Activated CD8-positive, alpha-beta memory T cell treated with anti-CD3 and anti-CD28 coated beads, Interleukin-2, amount 10 ng/mL, durations not matched to agents 7 days and 5 days (primary cell): ENCODE data around the gene SP110. TPM values are rescaled to one million over a fixed set of nuclear protein-coding genes. Genes with fewer than 3 reads are reported as not detected.
A peak's percentile ranks its signal among the peaks of the same experiment; 100 is the strongest.

Source experiments
- ATAC-seq: fragments of 150-1000 bp; cut with Tn5 transposase; one replicate; pipeline ENCODE4 v1.10.0; 2021; ENCODE audit warnings: moderate library complexity
- CTCF ChIA-PET: fragments of 350-600 bp; sonication (Branson Sonifier 250); formaldehyde crosslinking; loops from one replicate; lab custom pipeline; 2021; ENCODE audit warnings: antibody characterized with exemption; lab: Charles Lee
- DNase-seq: peaks from one replicate; pipeline ENCODE4 v3.0.0-alpha.2; 2020
- H3K27ac Mint-ChIP-seq: one replicate; pipeline ENCODE4 v1.8.0; 2021; ENCODE audit warnings: mild to moderate bottlenecking, mixed read lengths
- H3K27me3 Mint-ChIP-seq: one replicate; pipeline ENCODE4 v1.8.0; 2021; ENCODE audit warnings: mixed read lengths
- H3K36me3 Mint-ChIP-seq: one replicate; pipeline ENCODE4 v1.8.0; 2021; ENCODE audit warnings: mild to moderate bottlenecking, mixed read lengths
- H3K4me1 Mint-ChIP-seq: one replicate; pipeline ENCODE4 v1.8.0; 2021; ENCODE audit warnings: mixed read lengths
- H3K4me3 Mint-ChIP-seq: one replicate; pipeline ENCODE4 v1.8.0; 2021; ENCODE audit warnings: mild to moderate bottlenecking, moderate library complexity, mixed read lengths
- H3K9me3 Mint-ChIP-seq: one replicate; pipeline ENCODE4 v1.8.0; 2022; ENCODE audit warnings: low read depth, mixed read lengths
- total RNA-seq, 2 experiments: library from RNA; stranded (reverse); gene quantifications; one replicate each; pipeline ENCODE4 v1.2.3, GENCODE V29; 2021

SP110 gene
- total RNA-seq, 2 experiments from 2014 or later, result 111 to 148 TPM

- Mint-ChIP-seq H3K36me3 (peaks cover 71% of the 10 kb centered on the region), H3K27me3 (no peaks in the 10 kb centered on the region), H3K4me1 (peaks cover 66% of the 10 kb centered on the region), H3K4me3 (peak overlapping the region; percentile 97), H3K27ac (peak overlapping the region; percentile 61), H3K9me3 (no peaks in the 10 kb centered on the region)
- DNase-seq (no peak), ATAC-seq (no peak)
- CTCF ChIA-PET, result interaction anchor here (1.2 to 2.1 kb wide), 2 partner anchors 8 to 10 kb away, joined by 4 to 7 read pairs; partner anchors contain the start of gene SP140
Measured at GRCh38 chr2:230217424-230217823, 2.4 kb downstream of the SP110 start.

GRCh38 chr2:230216489-230216888, 3.3 kb downstream of the SP110 start:
- CTCF ChIA-PET, result interaction anchor here (0.7 to 2.1 kb wide), 3 partner anchors 9 to 11 kb away, joined by 3 to 7 read pairs (median 4); partner anchors contain the start of gene SP140
- Mint-ChIP-seq H3K4me3 (peak overlapping the region; percentile 30), H3K36me3 (peaks cover 79% of the 10 kb centered on the region), H3K27me3 (no peaks in the 10 kb centered on the region), H3K4me1 (peaks cover 65% of the 10 kb centered on the region), H3K9me3 (no peaks in the 10 kb centered on the region), H3K27ac (peak overlapping the region; percentile 67)
- peak; percentile 13 for ATAC-seq
- DNase-seq, result peak; percentile 79

GRCh38 chr2:230209422-230210051, 10.2 kb downstream of the SP110 start:
- Mint-ChIP-seq H3K36me3 (peaks cover 54% of the 10 kb centered on the region), H3K4me1 (peaks cover 45% of the 10 kb centered on the region), H3K27me3 (no peaks in the 10 kb centered on the region), H3K9me3 (no peaks in the 10 kb centered on the region), H3K4me3 (no peak overlapping the region), H3K27ac (no peak overlapping the region)
- DNase-seq, result no peak
- CTCF ChIA-PET, result interaction anchor here (1.0 to 1.1 kb wide), 2 partner anchors 49 to 403 kb away, joined by 3 read pairs; no protein-coding TSS in a partner anchor
- ATAC-seq, result peak; percentile 66

GRCh38 chr2:230208576-230208975, 11.2 kb downstream of the SP110 start:
- Mint-ChIP-seq H3K36me3 (peaks cover 50% of the 10 kb centered on the region), H3K9me3 (no peaks in the 10 kb centered on the region), H3K4me3 (no peak overlapping the region), H3K27me3 (no peaks in the 10 kb centered on the region), H3K27ac (no peak overlapping the region), H3K4me1 (peaks cover 39% of the 10 kb centered on the region)
- DNase-seq (no peak), ATAC-seq (peak; percentile 31)
- CTCF ChIA-PET, result interaction anchor here (1.0 to 1.1 kb wide), 2 partner anchors 48 to 404 kb away, joined by 3 read pairs; no protein-coding TSS in a partner anchor

GRCh38 chr2:230205721-230206120, 14.1 kb downstream of the SP110 start:
- Mint-ChIP-seq H3K27ac (no peak overlapping the region), H3K9me3 (no peaks in the 10 kb centered on the region), H3K36me3 (peaks cover 49% of the 10 kb centered on the region), H3K27me3 (no peaks in the 10 kb centered on the region), H3K4me3 (no peak overlapping the region), H3K4me1 (peaks cover 32% of the 10 kb centered on the region)
- ATAC-seq (peak; percentile 24), DNase-seq (no peak)
- CTCF ChIA-PET, result no interaction called here

GRCh38 chr2:230205034-230205433, 14.8 kb downstream of the SP110 start:
- no peak for ATAC-seq
- CTCF ChIA-PET, result interaction anchor here (1.5 kb wide), 1 partner anchor 8 kb away, joined by 4 read pairs; no protein-coding TSS in a partner anchor
- H3K27ac Mint-ChIP-seq, result peak overlapping the region; percentile 2
- H3K4me1 Mint-ChIP-seq, result peaks cover 31% of the 10 kb centered on the region
- no peaks in the 10 kb centered on the region for H3K9me3 Mint-ChIP-seq
- no peak for DNase-seq
- no peaks in the 10 kb centered on the region for H3K27me3 Mint-ChIP-seq
- peaks cover 55% of the 10 kb centered on the region for H3K36me3 Mint-ChIP-seq
- no peak overlapping the region for H3K4me3 Mint-ChIP-seq

- Mint-ChIP-seq H3K27me3 (no peaks in the 10 kb centered on the region), H3K4me1 (peaks cover 31% of the 10 kb centered on the region), H3K9me3 (no peaks in the 10 kb centered on the region), H3K27ac (peak overlapping the region; percentile 74), H3K4me3 (no peak overlapping the region), H3K36me3 (peaks cover 72% of the 10 kb centered on the region)
- ATAC-seq (no peak), DNase-seq (no peak)
- CTCF ChIA-PET, result interaction anchor here (0.7 to 1.5 kb wide), 3 partner anchors 10 to 50 kb away, joined by 3 to 6 read pairs (median 4); no protein-coding TSS in a partner anchor
Measured at GRCh38 chr2:230203110-230203676, 16.6 kb downstream of the SP110 start.

- Mint-ChIP-seq H3K9me3 (no peaks in the 10 kb centered on the region), H3K4me3 (no peak overlapping the region), H3K27ac (peak overlapping the region; percentile 74), H3K27me3 (no peaks in the 10 kb centered on the region), H3K36me3 (peaks cover 78% of the 10 kb centered on the region), H3K4me1 (peaks cover 31% of the 10 kb centered on the region)
- DNase-seq (no peak), ATAC-seq (peak; percentile 55)
- CTCF ChIA-PET, result interaction anchor here (0.7 to 1.5 kb wide), 3 partner anchors 17 to 50 kb away, joined by 3 to 6 read pairs (median 4); partner anchors contain the start of gene SP110
Measured at GRCh38 chr2:230202430-230203109, 17.2 kb downstream of the SP110 start.

- H3K27ac Mint-ChIP-seq, result no peak overlapping the region
- H3K4me1 Mint-ChIP-seq, result no peaks in the 10 kb centered on the region
- peaks cover 87% of the 10 kb centered on the region for H3K36me3 Mint-ChIP-seq
- DNase-seq (no peak), ATAC-seq (no peak)
- H3K9me3 Mint-ChIP-seq, result peaks cover 3% of the 10 kb centered on the region
- H3K4me3 Mint-ChIP-seq, result no peak overlapping the region
- no peaks in the 10 kb centered on the region for H3K27me3 Mint-ChIP-seq
- CTCF ChIA-PET, result no interaction called here
Measured at GRCh38 chr2:230184727-230185578, 34.8 kb downstream of the SP110 start.

GRCh38 chr2:230181195-230181594, 38.6 kb downstream of the SP110 start:
- Mint-ChIP-seq H3K4me3 (no peak overlapping the region), H3K9me3 (no peaks in the 10 kb centered on the region), H3K27me3 (no peaks in the 10 kb centered on the region), H3K36me3 (peaks cover 81% of the 10 kb centered on the region), H3K4me1 (no peaks in the 10 kb centered on the region), H3K27ac (peak overlapping the region; percentile 15)
- no peak for DNase-seq
- CTCF ChIA-PET, result no interaction called here
- no peak for ATAC-seq

- ATAC-seq (no peak), DNase-seq (no peak)
- CTCF ChIA-PET, result no interaction called here
- no peak overlapping the region for H3K4me3 Mint-ChIP-seq
- no peaks in the 10 kb centered on the region for H3K4me1 Mint-ChIP-seq
- no peaks in the 10 kb centered on the region for H3K27me3 Mint-ChIP-seq
- peaks cover 75% of the 10 kb centered on the region for H3K36me3 Mint-ChIP-seq
- H3K27ac Mint-ChIP-seq, result no peak overlapping the region
- no peaks in the 10 kb centered on the region for H3K9me3 Mint-ChIP-seq
Measured at GRCh38 chr2:230179907-230180306, 39.9 kb downstream of the SP110 start.

- CTCF ChIA-PET, result interaction anchor here (0.6 kb wide), 1 partner anchor 152 kb away, joined by 3 read pairs; no protein-coding TSS in a partner anchor
- Mint-ChIP-seq H3K27ac (no peak overlapping the region), H3K4me1 (no peaks in the 10 kb centered on the region), H3K36me3 (peaks cover 69% of the 10 kb centered on the region), H3K4me3 (no peak overlapping the region), H3K9me3 (no peaks in the 10 kb centered on the region), H3K27me3 (no peaks in the 10 kb centered on the region)
- DNase-seq, result no peak
- no peak for ATAC-seq
Measured at GRCh38 chr2:230178546-230179485, 41.0 kb downstream of the SP110 start.
